Neutrophil (primary cell): ENCODE measurements around the gene ADRM1.

ENCODE experiments used
- H3K27ac ChIP-seq: fragments of 200-600 bp; sonication (generic); 2 replicates; pipeline ENCODE4 v1.5.1; 2016; ENCODE audit warnings: mild to moderate bottlenecking, moderate library complexity
- H3K27me3 ChIP-seq: fragments of 200-600 bp; sonication (generic); 2 replicates; pipeline ENCODE4 v1.6.0; 2016; ENCODE audit warnings: mild to moderate bottlenecking
- H3K36me3 ChIP-seq: fragments of 200-600 bp; sonication (generic); 2 replicates; pipeline ENCODE4 v1.5.1; 2017
- H3K4me1 ChIP-seq, 2 experiments: fragments of 200-600 bp in 1 of 2; sonication (generic) in 1 of 2; 1 replicate in 1 of 2; 2 replicates in 1 of 2; pipeline versions ENCODE4 v1.5.1 to v1.6.1; 2013 to 2016; ENCODE audit warnings: low read depth in 1 of 2, low read length in 1 of 2, mild to moderate bottlenecking in 1 of 2, moderate library complexity in 1 of 2; ENCODE audit not compliant: control insufficient read depth in 1 of 2, insufficient read depth in 1 of 2
- H3K4me3 ChIP-seq, 2 experiments: fragments of 200-600 bp in 1 of 2; sonication (generic) in 1 of 2; 1 replicate in 1 of 2; 2 replicates in 1 of 2; pipeline ENCODE4 v1.5.1; 2013 to 2016; ENCODE audit warnings: low read depth in 1 of 2, low read length in 1 of 2, mild to moderate bottlenecking in 1 of 2, moderate library complexity in 1 of 2
- H3K9me3 ChIP-seq: fragments of 200-600 bp; sonication (generic); 2 replicates; pipeline ENCODE4 v1.5.1; 2016
- CTCF ChIP-seq: fragments of 200-600 bp; sonication (generic); IDR thresholded peaks from 2 replicates; pipeline ENCODE4 v1.5.1; 2016; ENCODE audit warnings: antibody characterized with exemption

The ADRM1 gene

GRCh38 chr20:62323146-62323979 lies 20.6 kb downstream of the ADRM1 start:
- Histone ChIP-seq H3K27me3 (no peaks in the 10 kb centered on the region), H3K4me1 (no peaks in the 10 kb centered on the region), H3K36me3 (no peaks in the 10 kb centered on the region), H3K4me3 (no peak overlapping the region), H3K9me3 (no peaks in the 10 kb centered on the region), H3K27ac (no peak overlapping the region)
- TF ChIP-seq CTCF: no peak

- Histone ChIP-seq H3K27ac (no peak overlapping the region), H3K27me3 (no peaks in the 10 kb centered on the region), H3K9me3 (no peaks in the 10 kb centered on the region), H3K4me3 (no peak overlapping the region), H3K4me1 (no peaks in the 10 kb centered on the region), H3K36me3 (no peaks in the 10 kb centered on the region)
- TF ChIP-seq CTCF: no peak
Observed at GRCh38 chr20:62323980-62324906, 21.4 kb downstream of the ADRM1 start.

GRCh38 chr20:62325172-62325905 lies 22.5 kb downstream of the ADRM1 start:
- Histone ChIP-seq H3K9me3 (no peaks in the 10 kb centered on the region), H3K4me3 (no peak overlapping the region), H3K4me1 (no peaks in the 10 kb centered on the region), H3K27ac (no peak overlapping the region), H3K36me3 (no peaks in the 10 kb centered on the region), H3K27me3 (no peaks in the 10 kb centered on the region)
- TF ChIP-seq CTCF: no peak

GRCh38 chr20:62326559-62326958 lies 23.8 kb downstream of the ADRM1 start:
- Histone ChIP-seq H3K4me1 (no peaks in the 10 kb centered on the region), H3K4me3 (no peak overlapping the region), H3K27me3 (no peaks in the 10 kb centered on the region), H3K36me3 (no peaks in the 10 kb centered on the region), H3K9me3 (no peaks in the 10 kb centered on the region), H3K27ac (no peak overlapping the region)
- no peak for TF ChIP-seq CTCF

GRCh38 chr20:62326959-62327725 lies 24.3 kb downstream of the ADRM1 start:
- Histone ChIP-seq H3K4me1 (no peaks in the 10 kb centered on the region), H3K9me3 (no peaks in the 10 kb centered on the region), H3K36me3 (no peaks in the 10 kb centered on the region), H3K27ac (no peak overlapping the region), H3K4me3 (no peak overlapping the region), H3K27me3 (no peaks in the 10 kb centered on the region)
- TF ChIP-seq CTCF: no peak
